Iris pigment epithelial cell (primary cell): ENCODE results near the gene HDAC8.

ENCODE experiments used
- DNase-seq: peaks from one replicate; pipeline ENCODE4 v3.0.0-alpha.2; 2011; ENCODE audit warnings: low read depth

The HDAC8 gene

DNA sequence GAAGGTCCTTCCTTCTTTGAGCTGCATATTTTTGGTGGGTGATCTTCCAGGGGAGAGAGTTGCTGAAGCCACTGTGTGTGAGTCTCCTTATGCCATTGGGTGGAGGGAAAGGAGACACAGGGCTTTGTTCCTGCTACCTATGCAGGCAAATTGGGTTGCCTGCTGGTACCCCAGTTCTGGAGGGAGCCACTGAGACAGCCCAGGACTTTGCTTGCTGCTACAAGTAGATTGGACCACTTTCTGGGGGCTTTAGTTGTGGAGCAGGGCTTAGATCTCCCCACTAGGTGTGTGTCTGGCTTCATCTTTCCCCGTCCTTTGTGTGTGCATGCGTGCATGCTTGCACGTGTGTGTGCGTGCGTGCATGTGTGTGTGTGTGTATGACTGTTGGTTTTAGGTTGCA lies 276.9 kb downstream of the HDAC8 start:
- DNase-seq: no peak

DNA sequence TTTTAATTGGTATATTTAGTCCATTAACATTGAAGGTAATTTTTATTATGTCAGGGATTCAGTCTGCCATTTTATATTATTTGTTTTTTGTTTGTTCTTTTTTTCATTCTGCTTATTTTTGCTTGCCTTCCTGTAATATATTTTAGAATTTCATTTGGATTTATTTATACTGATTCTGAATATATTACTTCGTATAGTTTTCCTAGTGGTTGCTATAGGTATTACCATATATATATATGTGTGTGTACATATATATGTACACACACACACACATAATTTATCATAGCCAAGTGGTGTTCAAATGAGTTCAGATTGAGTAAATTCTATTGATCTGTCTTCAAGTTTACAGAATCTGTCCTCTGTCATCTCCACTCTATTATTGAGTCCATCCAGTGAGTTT lies 278.1 kb downstream of the HDAC8 start:
- DNase-seq: no peak

DNA sequence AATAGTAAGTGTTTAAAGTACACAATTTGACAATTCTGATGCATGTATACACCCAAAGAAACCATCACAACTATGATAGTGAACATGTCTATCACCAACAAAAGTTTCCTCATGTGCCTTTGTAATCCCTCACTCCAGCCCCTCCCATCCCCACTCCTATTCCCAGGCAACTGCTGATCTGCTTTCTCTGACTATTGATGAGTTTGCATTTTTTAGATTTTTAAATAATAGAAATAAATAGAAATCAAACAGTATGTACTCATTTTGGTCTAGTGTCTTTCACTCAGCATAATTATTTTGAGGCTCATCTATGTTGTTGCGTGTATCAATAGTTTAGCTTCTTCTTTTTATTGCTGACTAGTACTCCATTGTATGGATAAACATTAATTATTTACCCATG lies 290.3 kb downstream of the HDAC8 start:
- no peak for DNase-seq

DNA sequence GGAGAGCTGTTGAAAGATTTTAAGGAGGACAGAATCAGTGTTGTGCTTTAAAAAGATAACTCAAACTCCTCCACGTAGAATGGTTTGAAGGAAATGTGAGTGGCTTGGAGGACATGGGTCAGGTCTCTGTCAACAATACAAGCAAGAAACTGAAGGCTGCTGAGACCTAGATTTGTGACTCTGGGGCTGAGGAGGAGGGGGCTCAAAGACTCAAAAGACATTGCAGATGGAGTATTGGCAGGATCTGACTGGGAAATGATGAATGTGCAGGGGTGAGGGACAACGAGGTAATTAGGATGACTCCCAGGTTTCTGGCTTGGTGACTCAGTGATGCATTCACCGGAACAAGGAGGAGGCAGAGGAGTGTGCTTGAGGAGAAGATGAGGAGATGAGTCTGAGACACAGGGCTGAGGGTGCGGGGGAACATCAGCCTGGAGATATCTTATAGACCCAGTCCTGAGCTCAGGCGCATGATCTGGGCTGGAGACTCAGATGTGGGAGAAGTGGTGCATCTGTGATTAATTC lies 292.3 kb downstream of the HDAC8 start:
- DNase-seq: no peak
